Thyroid gland (tissue), 4 donors: ENCODE data around the gene CSH1.
"Not testable (repeated sequence)": the region's sequence is repeated elsewhere in the genome, so short reads cannot be mapped to it uniquely, and the experiment has no call there.

Experiments used
- CTCF ChIP-seq, 6 experiments: fragments of 200-600 bp in 3 of 6; fragments of 450-650 bp in 3 of 6; sonication (generic) in 3 of 6; IDR thresholded peaks; one replicate each; pipeline ENCODE4 v1.5.1; 2016 to 2019; ENCODE audit warnings: antibody characterized with exemption in 6 of 6, mild to moderate bottlenecking in 2 of 6, inconsistent platforms in 1 of 6, moderate library complexity in 1 of 6
- POLR2A ChIP-seq, 2 donors: fragments of 450-650 bp; IDR thresholded peaks; one replicate each; pipeline ENCODE4 v1.6.1; 2017; ENCODE audit warnings: antibody characterized with exemption in 2 of 2, mild to moderate bottlenecking in 2 of 2, moderate library complexity in 1 of 2

GRCh38 chr17:63898899-63899798, 2.8 kb upstream of the CSH1 start:
- TF ChIP-seq POLR2A, CTCF (IDR thresholded peaks at IDR 0.05): not testable (repeated sequence)
